ENCODE data around the gene CD36. TPM values are rescaled to one million over a fixed set of nuclear protein-coding genes. Genes with fewer than 3 reads are reported as not detected.
"Not testable (repeated sequence)": the region's sequence is repeated elsewhere in the genome, so short reads cannot be mapped to it uniquely, and the experiment has no call there.

CD36 gene
- total RNA-seq, 1 donor from 2014 or later, result not detected

DNA sequence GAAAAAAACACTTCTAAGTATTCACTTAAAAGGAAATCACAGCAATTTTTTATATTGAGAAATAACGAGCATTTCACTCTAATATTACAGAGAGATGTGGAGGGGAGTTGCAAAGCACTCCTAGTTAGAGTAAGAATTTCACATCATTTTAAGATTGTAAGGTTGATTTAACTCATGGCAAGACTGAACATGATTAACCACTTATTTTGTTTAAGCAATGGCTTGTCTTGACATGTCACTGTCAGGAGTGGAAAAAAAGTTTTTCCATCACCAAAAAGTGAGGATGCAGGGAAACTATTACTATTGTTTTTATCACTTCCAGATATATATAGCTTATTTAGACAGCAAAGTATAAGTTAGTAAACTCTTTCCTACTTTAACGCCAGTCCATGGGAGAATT is 27.1 kb downstream of the CD36 start:
- no peaks in the 10 kb centered on the region for H3K9me3 Mint-ChIP-seq
- intact Hi-C loops (cut with micrococcal nuclease), result no loop called here
- H3K4me3 Mint-ChIP-seq (ENCODE audit: low read depth), result no peak overlapping the region
- H3K4me1 Mint-ChIP-seq (ENCODE audit: low read depth), result no peaks in the 10 kb centered on the region
- H3K27me3 Mint-ChIP-seq (ENCODE audit: low read depth), result no peaks in the 10 kb centered on the region
- no peaks in the 10 kb centered on the region for H3K36me3 Mint-ChIP-seq (ENCODE audit: low read depth)
- DNase-seq (ENCODE audit: low spot score), result no peak
- no peak overlapping the region for H3K27ac Mint-ChIP-seq

- DNase-seq (ENCODE audit: low spot score), result no peak
- H3K4me1 Mint-ChIP-seq (ENCODE audit: low read depth), result no peaks in the 10 kb centered on the region
- intact Hi-C loops (cut with micrococcal nuclease), result no loop called here
- H3K27ac Mint-ChIP-seq, result no peak overlapping the region
- H3K9me3 Mint-ChIP-seq, result no peaks in the 10 kb centered on the region
- H3K4me3 Mint-ChIP-seq (ENCODE audit: low read depth), result no peak overlapping the region
- H3K27me3 Mint-ChIP-seq (ENCODE audit: low read depth), result no peaks in the 10 kb centered on the region
- no peaks in the 10 kb centered on the region for H3K36me3 Mint-ChIP-seq (ENCODE audit: low read depth)
Observed at GRCh38 chr7:80666376-80666775, 27.9 kb downstream of the CD36 start.

GRCh38 chr7:80669367-80669766 is 30.9 kb downstream of the CD36 start:
- H3K27me3 Mint-ChIP-seq (ENCODE audit: low read depth); DNase-seq (ENCODE audit: low spot score); H3K9me3 Mint-ChIP-seq; H3K27ac Mint-ChIP-seq; intact Hi-C loops (cut with micrococcal nuclease); H3K4me3 Mint-ChIP-seq (ENCODE audit: low read depth); H3K4me1 Mint-ChIP-seq (ENCODE audit: low read depth); H3K36me3 Mint-ChIP-seq (ENCODE audit: low read depth): not testable (repeated sequence)

DNA sequence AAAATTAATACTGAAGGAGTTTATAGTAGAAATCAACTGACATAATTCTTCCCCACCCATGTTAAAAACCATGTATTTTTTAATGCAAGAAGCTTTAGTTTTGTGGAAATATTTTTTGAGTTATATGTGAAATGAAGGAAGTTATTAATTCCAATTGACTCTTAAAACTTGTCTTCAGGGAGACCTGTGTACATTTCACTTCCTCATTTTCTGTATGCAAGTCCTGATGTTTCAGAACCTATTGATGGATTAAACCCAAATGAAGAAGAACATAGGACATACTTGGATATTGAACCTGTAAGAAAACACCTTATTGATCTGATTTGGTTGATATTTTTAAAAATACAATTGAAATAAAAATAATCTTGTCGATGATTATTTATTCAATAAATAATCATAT is 33.3 kb downstream of the CD36 start:
- Mint-ChIP-seq H3K4me3 (ENCODE audit: low read depth) (no peak overlapping the region), H3K4me1 (ENCODE audit: low read depth) (no peaks in the 10 kb centered on the region), H3K36me3 (ENCODE audit: low read depth) (no peaks in the 10 kb centered on the region), H3K9me3 (no peaks in the 10 kb centered on the region), H3K27me3 (ENCODE audit: low read depth) (no peaks in the 10 kb centered on the region), H3K27ac (no peak overlapping the region)
- DNase-seq (ENCODE audit: low spot score), result no peak
- intact Hi-C loops (cut with micrococcal nuclease), result no loop called here

DNA sequence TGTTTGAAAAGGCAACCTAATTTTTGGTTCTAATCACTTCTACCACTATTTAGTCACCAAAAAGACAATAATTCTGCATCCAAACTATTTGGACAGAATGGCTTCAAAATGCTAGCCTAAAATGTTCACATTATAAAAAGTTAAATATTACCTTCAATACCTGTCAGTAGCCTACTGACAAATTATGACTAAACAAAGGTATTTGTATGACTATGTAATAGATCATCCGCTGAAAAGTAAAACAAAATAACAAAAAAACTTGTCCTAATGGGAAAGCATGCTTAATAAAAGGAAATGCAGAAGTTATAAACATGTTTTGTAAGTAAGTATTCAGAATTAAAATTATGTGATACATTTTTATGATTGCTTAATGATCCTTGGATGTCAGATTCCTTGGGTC is 36.6 kb downstream of the CD36 start:
- no peak for DNase-seq (ENCODE audit: low spot score)
- Mint-ChIP-seq H3K27me3 (ENCODE audit: low read depth) (no peaks in the 10 kb centered on the region), H3K4me1 (ENCODE audit: low read depth) (no peaks in the 10 kb centered on the region), H3K27ac (no peak overlapping the region), H3K9me3 (no peaks in the 10 kb centered on the region), H3K4me3 (ENCODE audit: low read depth) (no peak overlapping the region), H3K36me3 (ENCODE audit: low read depth) (no peaks in the 10 kb centered on the region)
- intact Hi-C loops (cut with micrococcal nuclease), result no loop called here

DNA sequence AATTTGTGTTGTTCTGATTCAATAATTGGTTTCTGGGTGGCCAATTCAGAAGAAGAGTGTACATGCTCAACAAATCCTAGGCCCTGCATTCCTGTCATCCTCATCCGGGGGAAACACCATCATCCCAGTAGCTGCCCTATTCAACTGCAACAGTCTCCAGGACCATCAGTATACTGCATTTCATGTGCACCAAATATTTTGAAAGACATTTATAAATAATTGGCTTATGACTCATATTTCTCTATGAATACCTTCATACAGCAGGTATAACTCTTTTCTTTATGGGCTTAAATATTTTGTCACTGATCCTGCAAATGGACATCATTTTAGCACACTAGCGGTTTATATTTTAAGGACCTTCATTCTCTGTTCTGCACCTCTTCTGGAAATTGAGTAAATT is 38.0 kb downstream of the CD36 start:
- Mint-ChIP-seq H3K27ac (no peak overlapping the region), H3K27me3 (ENCODE audit: low read depth) (no peaks in the 10 kb centered on the region), H3K4me1 (ENCODE audit: low read depth) (no peaks in the 10 kb centered on the region), H3K36me3 (ENCODE audit: low read depth) (no peaks in the 10 kb centered on the region), H3K9me3 (no peaks in the 10 kb centered on the region), H3K4me3 (ENCODE audit: low read depth) (no peak overlapping the region)
- no peak for DNase-seq (ENCODE audit: low spot score)
- intact Hi-C loops (cut with micrococcal nuclease), result no loop called here

DNA sequence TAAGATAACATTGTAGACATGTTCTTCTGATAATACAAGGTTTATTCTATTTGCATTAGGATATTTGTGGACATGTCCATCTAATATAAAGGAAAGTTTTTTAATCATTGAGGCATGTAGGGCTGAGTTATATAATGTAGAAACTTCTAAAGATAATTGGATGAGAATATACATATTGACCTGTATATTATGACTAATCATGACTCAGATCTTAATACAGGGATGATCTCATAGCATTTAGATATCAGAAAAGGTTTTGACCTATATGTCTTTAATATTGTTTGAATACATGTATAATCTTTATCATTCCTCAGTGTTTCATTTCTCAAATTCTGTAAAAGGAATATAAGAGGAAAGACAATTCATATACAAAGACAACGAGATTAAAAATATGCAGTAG is 39.2 kb downstream of the CD36 start:
- H3K27ac Mint-ChIP-seq, result no peak overlapping the region
- intact Hi-C loops (cut with micrococcal nuclease), result no loop called here

DNA sequence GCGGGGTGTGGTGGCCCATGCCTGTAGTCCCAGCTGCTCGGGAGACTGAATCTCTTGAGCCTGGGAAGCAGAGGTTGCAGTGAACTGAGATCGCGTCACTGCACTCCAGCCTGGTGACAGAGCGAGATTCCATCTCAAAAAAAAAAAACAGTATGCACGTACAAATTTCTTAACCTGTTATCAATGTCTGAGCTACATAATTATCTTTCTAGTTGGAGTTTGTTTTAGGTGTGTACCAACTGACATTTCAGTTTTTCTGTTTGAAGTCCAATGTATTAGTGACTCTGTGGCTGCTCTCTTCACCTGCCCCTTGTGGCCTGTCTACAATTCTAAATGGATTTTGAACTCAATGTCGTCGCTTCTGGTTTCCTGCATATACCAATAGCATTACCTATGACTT is 40.3 kb downstream of the CD36 start:
- no peak overlapping the region for H3K4me3 Mint-ChIP-seq (ENCODE audit: low read depth)
- no peak for DNase-seq (ENCODE audit: low spot score)
- no peaks in the 10 kb centered on the region for H3K9me3 Mint-ChIP-seq
- H3K27me3 Mint-ChIP-seq (ENCODE audit: low read depth), result no peaks in the 10 kb centered on the region
- no peaks in the 10 kb centered on the region for H3K4me1 Mint-ChIP-seq (ENCODE audit: low read depth)
- H3K27ac Mint-ChIP-seq, result no peak overlapping the region
- intact Hi-C loops (cut with micrococcal nuclease), result no loop called here
- H3K36me3 Mint-ChIP-seq (ENCODE audit: low read depth), result no peaks in the 10 kb centered on the region

More for the DNA sequence above, 39.2 kb downstream of the CD36 start:
- Mint-ChIP-seq H3K27me3 (ENCODE audit: low read depth) (no peaks in the 10 kb centered on the region), H3K4me1 (ENCODE audit: low read depth) (no peaks in the 10 kb centered on the region), H3K36me3 (ENCODE audit: low read depth) (no peaks in the 10 kb centered on the region), H3K9me3 (no peaks in the 10 kb centered on the region), H3K4me3 (ENCODE audit: low read depth) (no peak overlapping the region)
- DNase-seq (ENCODE audit: low spot score), result no peak

DNA sequence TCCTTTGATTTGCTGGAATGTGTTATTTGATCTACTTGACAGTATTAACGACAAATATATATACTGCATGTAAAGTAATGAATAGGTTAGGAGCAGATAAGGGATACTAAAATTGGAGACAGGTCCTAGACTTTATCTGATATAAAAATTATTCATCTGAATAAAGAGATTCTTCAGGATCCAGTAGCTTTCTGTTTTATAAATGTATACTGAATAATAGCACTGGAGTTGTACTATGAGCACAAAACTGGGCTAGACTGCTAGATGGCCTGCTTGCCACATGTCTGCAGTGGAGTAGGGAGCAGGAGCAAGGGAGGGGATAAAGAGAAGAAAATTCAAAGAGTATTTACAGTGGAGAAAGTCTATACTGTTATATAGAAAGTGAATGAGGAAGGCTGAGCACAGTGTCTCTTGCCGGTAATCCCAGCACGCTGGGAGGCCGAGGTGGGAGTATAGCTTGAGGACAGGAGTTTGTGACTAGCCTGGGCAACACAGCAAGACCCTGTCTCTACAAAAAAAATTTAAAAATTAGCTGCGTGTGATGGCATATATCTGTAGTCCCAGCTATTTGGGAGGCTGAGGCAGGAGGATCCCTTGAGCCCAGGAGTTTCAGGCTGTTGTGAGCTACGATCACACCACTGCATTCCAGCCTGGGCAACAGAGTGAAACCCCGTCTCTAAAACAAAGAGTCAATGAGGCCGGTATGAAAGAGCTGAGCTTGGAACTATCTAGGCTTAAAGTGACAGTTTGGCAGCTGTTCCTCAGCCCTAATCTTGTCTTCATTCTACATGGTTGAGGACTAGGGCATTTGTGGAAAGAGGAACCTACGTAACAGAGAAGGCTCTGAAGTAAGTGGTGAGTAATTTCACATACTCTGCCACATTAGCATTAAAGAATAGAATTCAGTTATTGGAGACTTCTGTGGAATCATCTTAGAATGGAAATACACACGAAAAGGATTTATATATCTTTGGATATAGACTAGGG is 41.8 kb downstream of the CD36 start:
- intact Hi-C loops (cut with micrococcal nuclease), result no loop called here
- Mint-ChIP-seq H3K4me3 (ENCODE audit: low read depth) (no peak overlapping the region), H3K4me1 (ENCODE audit: low read depth) (no peaks in the 10 kb centered on the region), H3K27ac (no peak overlapping the region), H3K27me3 (ENCODE audit: low read depth) (no peaks in the 10 kb centered on the region), H3K9me3 (no peaks in the 10 kb centered on the region), H3K36me3 (ENCODE audit: low read depth) (no peaks in the 10 kb centered on the region)
- DNase-seq (ENCODE audit: low spot score), result no peak

DNA sequence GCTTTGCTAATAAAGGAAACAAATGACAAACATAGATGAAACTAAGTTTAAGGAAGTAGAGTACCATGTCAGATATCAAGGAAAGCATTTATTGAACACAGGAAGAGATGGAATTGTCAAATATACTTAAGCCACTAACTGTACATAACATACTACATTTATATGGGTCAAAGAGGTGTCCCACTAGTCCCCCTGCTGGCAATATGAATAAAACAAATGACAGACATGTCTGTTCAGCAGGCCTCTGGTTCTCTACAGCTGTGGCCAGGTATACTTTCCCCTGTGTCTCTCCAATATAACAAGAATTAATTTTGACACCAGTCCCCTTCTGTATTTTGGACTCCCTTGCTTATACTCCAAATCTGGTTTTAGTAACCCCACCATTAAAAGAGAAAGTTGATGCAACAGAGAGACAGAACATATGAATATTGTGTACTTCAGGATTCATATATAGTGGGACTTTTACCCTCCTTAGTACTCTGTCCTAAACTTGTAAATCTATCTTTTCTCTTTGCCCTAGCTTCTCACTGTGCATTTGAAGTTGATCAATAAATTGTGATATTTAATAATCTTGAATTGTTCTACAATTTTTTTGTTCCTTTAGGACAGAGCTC is 42.9 kb downstream of the CD36 start:
- no peak for DNase-seq (ENCODE audit: low spot score)
- Mint-ChIP-seq H3K27ac (no peak overlapping the region), H3K9me3 (no peaks in the 10 kb centered on the region), H3K27me3 (ENCODE audit: low read depth) (no peaks in the 10 kb centered on the region), H3K4me3 (ENCODE audit: low read depth) (no peak overlapping the region), H3K4me1 (ENCODE audit: low read depth) (no peaks in the 10 kb centered on the region), H3K36me3 (ENCODE audit: low read depth) (no peaks in the 10 kb centered on the region)
- intact Hi-C loops (cut with micrococcal nuclease), result no loop called here

- no peak overlapping the region for H3K27ac Mint-ChIP-seq
- intact Hi-C loops (cut with micrococcal nuclease), result no loop called here
- no peaks in the 10 kb centered on the region for H3K9me3 Mint-ChIP-seq
- no peak for DNase-seq (ENCODE audit: low spot score)
- no peaks in the 10 kb centered on the region for H3K36me3 Mint-ChIP-seq (ENCODE audit: low read depth)
- H3K4me3 Mint-ChIP-seq (ENCODE audit: low read depth), result no peak overlapping the region
- H3K4me1 Mint-ChIP-seq (ENCODE audit: low read depth), result no peaks in the 10 kb centered on the region
- no peaks in the 10 kb centered on the region for H3K27me3 Mint-ChIP-seq (ENCODE audit: low read depth)
Observed at GRCh38 chr7:80682744-80683143, 44.3 kb downstream of the CD36 start.

GRCh38 chr7:80686576-80686975 is 48.1 kb downstream of the CD36 start:
- no peak overlapping the region for H3K27ac Mint-ChIP-seq
- DNase-seq (ENCODE audit: low spot score), result no peak
- intact Hi-C loops (cut with micrococcal nuclease), result no loop called here
- no peaks in the 10 kb centered on the region for H3K4me1 Mint-ChIP-seq (ENCODE audit: low read depth)
- no peaks in the 10 kb centered on the region for H3K36me3 Mint-ChIP-seq (ENCODE audit: low read depth)
- H3K9me3 Mint-ChIP-seq, result no peaks in the 10 kb centered on the region
- no peak overlapping the region for H3K4me3 Mint-ChIP-seq (ENCODE audit: low read depth)
- no peaks in the 10 kb centered on the region for H3K27me3 Mint-ChIP-seq (ENCODE audit: low read depth)

- Mint-ChIP-seq H3K4me1 (ENCODE audit: low read depth) (no peaks in the 10 kb centered on the region), H3K27ac (no peak overlapping the region), H3K27me3 (ENCODE audit: low read depth) (no peaks in the 10 kb centered on the region), H3K9me3 (no peaks in the 10 kb centered on the region), H3K4me3 (ENCODE audit: low read depth) (no peak overlapping the region), H3K36me3 (ENCODE audit: low read depth) (no peaks in the 10 kb centered on the region)
- intact Hi-C loops (cut with micrococcal nuclease), result loop anchor here (5.0 kb wide), 1 partner anchor 353 kb away; no protein-coding TSS in a partner anchor
- DNase-seq (ENCODE audit: low spot score), result no peak
Observed at GRCh38 chr7:80699045-80699638, 60.7 kb downstream of the CD36 start.
